Activated CD4-positive, alpha-beta T cell treated with anti-CD3 and anti-CD28 coated beads, Interleukin-2, amount 50 U/mL, for 24 hours (primary cell): Measurements from ENCODE around the gene HSP90AB1.
A peak's percentile ranks its signal among the peaks of the same experiment; 100 is the strongest.

ENCODE experiments used
- DNase-seq, 2 donors: peaks; one replicate each; pipeline ENCODE4 v3.0.0-alpha.2; 2020; ENCODE audit warnings: low read depth in 1 of 2, low spot score in 1 of 2

HSP90AB1 gene

GRCh38 chr6:44284121-44284520 is 37.2 kb downstream of the HSP90AB1 start:
- DNase-seq, result no peak

GRCh38 chr6:44284867-44285266 is 38.0 kb downstream of the HSP90AB1 start:
- DNase-seq, result no peak

GRCh38 chr6:44285552-44286284 is 38.8 kb downstream of the HSP90AB1 start:
- DNase-seq, result no peak

GRCh38 chr6:44286285-44286565 is 39.3 kb downstream of the HSP90AB1 start:
- no peak for DNase-seq

GRCh38 chr6:44286747-44287146 is 39.8 kb downstream of the HSP90AB1 start:
- DNase-seq, result no peak

GRCh38 chr6:44289726-44290260 is 42.9 kb downstream of the HSP90AB1 start:
- DNase-seq, result no peak

- DNase-seq, result no peak
These were observed 44.9 kb downstream of the HSP90AB1 start for GRCh38 chr6:44291841-44292240.

GRCh38 chr6:44292661-44293365 is 45.9 kb downstream of the HSP90AB1 start:
- DNase-seq, result no peak

GRCh38 chr6:44294832-44295791 is 48.2 kb downstream of the HSP90AB1 start:
- no peak for DNase-seq

GRCh38 chr6:44297063-44298038 is 50.5 kb downstream of the HSP90AB1 start:
- DNase-seq, result peak; percentile 21 to 29

GRCh38 chr6:44298055-44298803 is 51.3 kb downstream of the HSP90AB1 start:
- no peak for DNase-seq

GRCh38 chr6:44298864-44299263 is 52.0 kb downstream of the HSP90AB1 start:
- DNase-seq, result no peak

- DNase-seq, result no peak
These were observed 53.5 kb downstream of the HSP90AB1 start for GRCh38 chr6:44300292-44300823.

GRCh38 chr6:44301106-44301505 is 54.2 kb downstream of the HSP90AB1 start:
- no peak for DNase-seq

- DNase-seq, result no peak
These were observed 55.1 kb downstream of the HSP90AB1 start for GRCh38 chr6:44301782-44302564.

GRCh38 chr6:44302856-44303255 is 56.0 kb downstream of the HSP90AB1 start:
- DNase-seq, result no peak
